Stimulated activated CD4-positive, alpha-beta T cell treated with anti-CD3 and anti-CD28 coated beads, Interleukin-1b, Interleukin-23, amount 100 ng/mL, for 24 hours (primary cell): ENCODE measurements around the gene KCNK5.

Experiments
- DNase-seq, 4 experiments: peaks; one replicate each; pipeline ENCODE4 v3.0.0-alpha.2; 2020; ENCODE audit warnings: low read depth in 4 of 4, low spot score in 1 of 4

KCNK5 gene, protein sequence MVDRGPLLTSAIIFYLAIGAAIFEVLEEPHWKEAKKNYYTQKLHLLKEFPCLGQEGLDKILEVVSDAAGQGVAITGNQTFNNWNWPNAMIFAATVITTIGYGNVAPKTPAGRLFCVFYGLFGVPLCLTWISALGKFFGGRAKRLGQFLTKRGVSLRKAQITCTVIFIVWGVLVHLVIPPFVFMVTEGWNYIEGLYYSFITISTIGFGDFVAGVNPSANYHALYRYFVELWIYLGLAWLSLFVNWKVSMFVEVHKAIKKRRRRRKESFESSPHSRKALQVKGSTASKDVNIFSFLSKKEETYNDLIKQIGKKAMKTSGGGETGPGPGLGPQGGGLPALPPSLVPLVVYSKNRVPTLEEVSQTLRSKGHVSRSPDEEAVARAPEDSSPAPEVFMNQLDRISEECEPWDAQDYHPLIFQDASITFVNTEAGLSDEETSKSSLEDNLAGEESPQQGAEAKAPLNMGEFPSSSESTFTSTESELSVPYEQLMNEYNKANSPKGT

DNA sequence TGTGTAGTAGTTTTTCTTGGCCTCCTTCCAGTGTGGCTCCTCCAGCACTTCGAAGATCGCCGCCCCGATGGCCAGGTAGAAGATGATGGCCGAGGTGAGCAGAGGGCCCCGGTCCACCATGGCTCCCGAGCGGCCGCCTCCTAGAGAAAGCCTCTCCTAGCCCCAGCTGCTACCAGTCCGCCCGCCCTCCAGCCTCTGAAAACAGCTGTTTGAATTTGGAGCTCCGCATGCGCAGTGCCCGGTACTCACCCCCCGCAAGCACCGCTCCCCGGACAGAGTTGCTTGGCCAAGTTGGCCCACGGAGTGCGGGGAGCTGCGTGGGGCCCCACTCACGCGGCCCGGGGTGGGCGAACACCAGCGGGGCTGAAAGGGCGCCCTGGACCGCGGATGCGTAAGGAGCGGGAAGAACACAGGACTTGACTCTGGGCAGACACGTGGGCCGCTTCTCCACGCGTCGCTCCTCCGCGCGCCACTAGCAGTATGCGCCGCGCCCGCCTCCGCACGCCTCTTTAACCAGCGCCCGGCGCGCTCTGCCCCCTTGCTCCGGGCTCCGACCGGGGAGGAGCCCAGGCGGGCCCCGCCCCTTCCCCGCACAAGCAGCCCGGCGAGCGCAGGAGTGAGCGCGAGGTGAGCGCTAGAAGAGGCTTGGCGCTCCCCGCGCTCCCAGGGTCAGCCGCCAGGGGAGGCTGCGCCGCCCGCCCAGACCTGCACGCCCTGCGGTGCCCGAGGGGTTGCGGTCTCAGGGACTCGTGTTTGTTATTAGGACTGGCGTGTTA is at the start of gene KCNK5:
Gene KCNK5 (minus strand): TSS at position 484 of the 776 bp plus-strand sequence. CDS start 364 bp downstream, at position 120.
- DNase-seq: peak; percentile 41 to 82 (median 62)

- DNase-seq: no peak
Measured at GRCh38 chr6:39276379-39276995, 47.2 kb upstream of the KCNK5 start.

DNA sequence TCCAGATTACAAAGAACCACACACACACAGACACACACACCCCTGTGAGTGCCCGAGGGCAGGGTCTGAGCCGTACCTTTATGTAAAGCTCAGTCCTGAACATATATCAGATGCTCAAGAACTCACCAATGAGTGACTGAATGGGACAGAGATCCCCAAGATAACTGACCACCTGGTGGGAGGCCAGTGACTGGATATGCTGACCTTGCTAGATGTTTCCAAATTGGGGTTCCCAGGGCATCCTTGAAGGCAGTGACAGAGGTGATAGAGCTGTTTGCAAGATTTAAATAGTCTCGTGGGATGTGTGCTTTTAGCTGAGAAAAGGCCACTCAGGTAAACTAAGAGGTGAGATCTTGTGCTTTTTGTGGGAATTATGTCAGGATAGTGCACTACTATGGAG is 45.6 kb upstream of the KCNK5 start:
- no peak for DNase-seq

DNA sequence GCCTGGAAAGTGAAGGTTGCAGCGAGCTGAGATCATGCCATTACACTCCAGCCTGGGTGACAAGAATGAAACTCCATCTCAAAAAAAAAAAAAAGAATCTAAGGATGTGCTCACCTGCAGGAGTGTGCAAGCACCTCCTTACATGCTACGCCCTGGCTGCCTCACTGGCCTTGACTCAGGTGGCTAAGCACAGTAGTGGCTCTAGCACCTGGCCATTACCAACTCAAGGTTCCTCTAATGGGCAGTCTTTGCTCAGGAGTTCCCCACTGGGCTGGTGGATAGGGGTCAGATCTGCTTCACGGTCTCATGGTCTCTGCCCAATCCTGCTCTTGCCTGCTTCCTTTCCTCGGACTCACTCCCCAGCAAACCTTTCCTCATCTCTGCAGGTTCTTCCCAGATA is 45.2 kb upstream of the KCNK5 start:
- DNase-seq: no peak

DNA sequence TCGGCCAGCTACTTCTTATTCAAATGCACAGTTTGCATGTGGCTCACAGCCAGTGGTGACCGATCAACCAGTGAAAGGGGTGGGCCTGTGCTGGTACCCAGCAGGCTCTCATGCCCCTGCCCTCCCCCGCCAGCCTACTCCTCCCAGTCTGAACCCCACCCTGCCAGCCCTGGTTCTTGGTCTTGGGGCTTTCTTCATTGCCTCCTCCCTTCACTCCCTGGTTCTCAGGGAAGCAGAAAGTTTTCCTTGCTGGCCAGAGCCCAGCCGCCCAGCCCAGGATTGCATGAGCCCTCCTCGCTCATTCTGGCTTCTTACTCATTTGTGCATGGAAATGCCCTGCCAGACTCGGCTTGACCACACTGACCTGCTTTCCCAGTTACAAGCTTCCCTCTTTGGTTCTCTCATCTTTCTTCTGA is 44.1 kb upstream of the KCNK5 start:
- no peak for DNase-seq

GRCh38 chr6:39269961-39270360 is 40.7 kb upstream of the KCNK5 start:
- no peak for DNase-seq

GRCh38 chr6:39268721-39269120 is 39.4 kb upstream of the KCNK5 start:
- no peak for DNase-seq

DNA sequence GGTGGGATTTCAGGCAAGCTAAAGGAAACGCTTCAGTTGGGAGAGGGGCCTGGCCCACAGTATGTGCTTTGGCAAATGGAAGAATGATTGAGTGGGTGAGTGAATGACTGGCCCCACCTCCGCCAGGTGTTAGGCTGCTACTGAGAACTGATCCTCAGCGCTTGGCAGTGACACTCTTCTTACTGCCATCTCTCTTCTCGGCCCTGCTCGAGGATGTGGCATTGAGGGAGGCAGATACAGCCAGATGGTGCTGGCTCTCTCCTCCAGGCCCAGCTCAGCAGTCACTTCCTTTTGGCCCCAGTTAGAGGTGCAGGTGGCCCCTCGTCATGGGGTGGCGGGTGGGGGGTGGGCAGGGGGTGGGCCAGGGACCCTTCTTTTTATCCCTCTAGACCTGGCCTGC is 38.9 kb upstream of the KCNK5 start:
- no peak for DNase-seq

- DNase-seq: no peak
Measured at GRCh38 chr6:39266782-39267355, 37.6 kb upstream of the KCNK5 start.

DNA sequence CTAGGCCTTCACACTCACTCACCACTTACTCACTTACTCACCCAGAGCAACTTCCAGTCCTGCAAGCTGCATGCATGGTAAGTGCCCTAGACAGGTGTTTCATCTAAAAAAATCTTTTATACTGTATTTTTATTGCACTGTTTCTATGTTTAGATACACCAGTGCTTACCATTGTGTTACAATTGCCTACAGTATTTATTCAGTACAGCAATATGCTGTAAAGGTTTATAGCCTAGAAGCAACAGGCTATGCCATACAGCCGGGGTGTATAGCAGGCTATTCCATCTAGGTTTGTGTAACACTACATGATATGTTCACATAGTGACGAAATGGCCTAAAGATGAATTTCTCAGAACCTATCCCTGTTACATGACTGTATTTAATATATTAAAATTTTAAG is 37.1 kb upstream of the KCNK5 start:
- DNase-seq: no peak

DNA sequence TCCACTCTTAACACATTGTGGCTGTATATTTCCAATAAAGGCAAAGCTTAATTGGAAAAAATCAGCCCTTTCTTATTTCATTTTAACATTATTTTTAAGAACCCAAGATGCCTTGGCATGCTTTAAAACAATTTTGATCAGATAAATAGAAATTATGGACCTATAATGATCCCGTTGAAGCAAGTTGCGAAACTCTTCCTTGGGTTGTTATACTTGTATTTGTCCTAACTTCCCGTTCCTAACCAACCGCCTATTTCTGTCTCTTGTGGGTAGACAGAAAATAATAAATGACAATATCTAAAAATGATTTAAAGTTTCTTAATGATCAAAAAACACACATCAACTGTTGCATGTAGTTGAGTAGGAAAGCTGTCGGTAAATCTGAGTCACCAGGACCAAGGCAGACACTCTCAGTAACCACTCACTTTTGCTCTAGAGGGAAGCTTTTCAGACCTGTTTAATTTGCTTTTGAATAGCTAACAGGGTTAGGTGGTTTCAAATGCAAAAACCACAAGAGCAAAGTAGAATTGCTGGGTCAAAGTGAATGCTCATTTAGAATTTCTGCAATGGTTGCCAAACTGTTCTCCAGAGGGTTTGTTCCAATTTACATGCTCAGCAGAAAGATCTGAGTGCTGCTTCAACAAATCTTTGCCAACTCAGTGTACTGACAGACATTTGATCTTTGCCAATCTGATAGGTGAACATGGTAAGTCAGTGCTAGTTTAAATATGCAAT is 34.2 kb upstream of the KCNK5 start:
- no peak for DNase-seq

GRCh38 chr6:39261751-39262150 is 32.5 kb upstream of the KCNK5 start:
- DNase-seq: no peak

DNA sequence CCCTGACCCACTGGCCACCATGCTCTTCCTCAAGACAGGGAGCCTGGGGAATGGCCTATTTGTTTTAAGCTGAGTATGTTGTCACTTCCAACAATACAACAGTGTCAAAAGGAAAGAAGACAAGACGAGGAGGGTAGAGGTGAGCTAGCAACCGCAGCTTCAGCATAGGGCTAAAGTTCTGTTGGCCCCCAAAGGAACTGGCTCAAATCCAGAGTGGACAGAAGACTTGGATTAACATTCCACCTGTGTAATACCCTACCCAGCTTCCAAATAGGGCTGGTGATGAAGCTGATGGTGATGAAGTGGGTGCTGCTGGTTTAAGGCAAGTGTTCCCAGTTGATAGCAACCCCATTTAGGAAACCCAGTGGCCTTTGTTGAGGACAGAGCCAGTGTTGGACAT is 31.7 kb upstream of the KCNK5 start:
- DNase-seq: no peak

GRCh38 chr6:39260456-39260855 is 31.2 kb upstream of the KCNK5 start:
- no peak for DNase-seq

- no peak for DNase-seq
Measured at GRCh38 chr6:39256294-39256940, 27.1 kb upstream of the KCNK5 start.

DNA sequence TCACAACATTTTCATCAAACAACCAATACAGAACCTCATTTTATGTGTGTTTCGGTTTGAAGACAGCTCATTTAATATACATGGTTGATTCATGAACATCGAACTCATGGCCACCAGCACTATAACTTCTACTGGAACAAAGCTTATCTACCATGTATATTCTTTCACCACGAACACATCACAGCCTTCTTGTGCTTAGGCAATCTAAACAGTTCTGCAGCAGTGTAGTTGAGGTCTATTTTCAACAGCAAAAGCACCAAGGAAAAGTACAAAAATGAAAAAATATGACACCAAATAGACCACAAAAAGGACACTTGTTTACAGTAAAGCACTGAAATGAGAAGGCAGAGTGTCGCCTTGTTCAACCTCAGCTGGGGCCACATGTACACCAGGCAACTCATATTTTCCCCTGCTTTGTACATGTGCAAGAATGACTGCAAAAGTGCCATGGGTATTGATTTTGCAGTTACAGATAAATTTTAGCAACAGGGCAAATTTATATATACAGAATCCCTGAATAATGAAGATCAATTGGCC is 25.8 kb upstream of the KCNK5 start:
- no peak for DNase-seq

- DNase-seq: no peak
Measured at GRCh38 chr6:39251406-39251805, 22.1 kb upstream of the KCNK5 start.

GRCh38 chr6:39250507-39250906 is 21.2 kb upstream of the KCNK5 start:
- no peak for DNase-seq

- no peak for DNase-seq
Measured at GRCh38 chr6:39249278-39249677, 20.0 kb upstream of the KCNK5 start.

- no peak for DNase-seq
Measured at GRCh38 chr6:39247667-39248194, 18.5 kb upstream of the KCNK5 start.
